HG02571 (cell line): Measurements from ENCODE around the gene MLKL.

Experiments used
- ATAC-seq: cut with Tn5 transposase; IDR thresholded peaks from one replicate; pipeline ENCODE4 v1.9.1; 2021; ENCODE audit warnings: mild to moderate bottlenecking, moderate library complexity; ENCODE audit not compliant: unreplicated experiment

Gene MLKL

DNA sequence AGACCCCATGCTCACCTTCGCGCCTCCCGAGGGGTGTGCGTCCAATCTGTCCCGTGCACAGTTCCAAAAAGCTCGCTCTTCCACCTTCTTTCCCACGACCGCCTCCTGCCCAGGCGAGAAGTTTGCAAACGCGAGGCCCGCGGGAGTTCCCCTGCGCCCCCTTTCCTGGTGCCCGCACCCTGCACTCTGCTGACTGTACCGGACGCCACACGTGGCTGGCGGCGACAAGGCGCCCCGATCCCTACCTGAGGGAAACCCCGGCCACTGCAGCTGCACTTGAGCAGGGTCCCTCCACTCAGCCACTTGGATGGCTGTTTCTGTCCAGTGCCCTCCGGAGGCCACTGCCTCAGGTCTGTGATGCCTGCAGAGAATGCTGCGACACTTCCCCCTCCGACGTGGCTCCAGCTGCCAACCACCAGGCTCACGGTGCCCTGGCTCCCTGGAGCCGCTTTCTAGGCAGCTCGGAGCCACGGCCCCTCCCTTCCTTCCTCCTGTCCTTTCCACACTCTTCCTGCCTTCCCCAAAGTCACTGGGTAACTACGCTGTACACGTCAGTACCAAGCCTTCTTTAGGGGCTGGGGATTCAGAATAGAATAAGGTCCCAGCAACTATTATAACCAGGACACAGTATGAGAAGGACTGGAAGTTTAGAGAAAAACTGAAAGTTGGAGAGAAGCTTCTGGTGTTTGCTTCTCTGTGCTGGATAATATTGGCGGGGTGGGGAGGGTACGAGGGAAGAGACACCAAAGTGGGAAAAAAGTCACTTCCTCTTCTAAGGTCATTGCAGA is at the start of gene MLKL:
MLKL (minus strand) TSS at position 425 of the 788 bp plus-strand sequence. CDS start 5,105 bp downstream, outside the sequence.
- peak; percentile 34 for ATAC-seq

DNA sequence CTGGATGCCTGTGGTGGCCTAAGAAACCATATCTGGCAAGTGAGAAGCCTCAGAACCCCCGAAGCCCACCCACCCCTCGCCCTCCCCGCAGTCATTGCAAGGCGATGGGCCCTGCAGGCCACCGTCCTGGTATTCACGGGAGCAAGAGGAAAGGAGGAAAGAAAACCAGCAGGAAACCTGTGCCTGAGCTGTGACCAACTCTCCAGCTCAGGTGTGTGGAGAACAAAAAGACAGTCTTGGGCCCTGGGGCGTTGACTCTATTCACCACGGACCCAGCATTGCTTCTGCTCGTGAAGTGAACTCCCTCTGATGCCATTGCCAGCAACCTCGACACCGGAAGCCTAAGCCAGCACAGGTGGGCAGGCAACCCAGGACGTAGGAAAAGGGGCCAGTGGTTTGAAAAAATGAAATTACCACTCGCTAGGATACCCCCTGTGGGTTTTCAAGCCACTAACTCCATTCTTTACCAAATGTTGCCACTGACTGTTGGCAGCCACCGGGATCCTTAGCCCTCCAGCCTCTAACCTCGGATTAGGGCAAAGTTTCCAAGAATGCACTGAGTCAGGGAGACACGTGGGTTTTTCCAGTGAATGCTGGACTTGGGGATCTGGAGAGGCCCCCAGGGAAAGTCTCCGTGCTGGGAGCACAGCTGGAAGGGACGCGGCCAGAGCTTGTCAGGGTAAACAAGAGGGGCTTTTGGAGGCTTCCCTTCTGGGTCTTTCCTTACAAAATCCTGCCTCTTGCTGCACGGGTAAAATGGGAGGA is 48.8 kb upstream of the MLKL start:
- ATAC-seq = no peak

DNA sequence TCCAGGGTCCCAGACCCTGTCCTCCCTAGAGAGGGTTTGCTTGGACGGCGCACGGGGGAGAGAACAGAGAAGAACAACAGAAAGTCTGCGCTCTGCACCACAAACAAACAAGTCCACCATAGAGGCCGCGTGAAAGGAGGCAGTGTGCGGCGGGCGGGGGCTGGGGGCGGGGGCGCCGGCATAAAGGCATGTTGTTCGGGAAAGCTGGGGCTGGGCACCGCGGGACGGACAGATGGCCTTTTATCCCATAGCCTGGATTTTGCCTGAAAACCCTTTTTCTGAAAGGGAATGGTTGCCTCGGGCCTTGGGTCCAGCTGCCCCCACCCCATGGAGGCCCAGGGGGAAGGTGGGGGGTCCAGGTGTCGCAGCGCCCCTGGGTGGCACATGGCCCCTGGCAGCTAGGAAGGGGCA is 48.0 kb upstream of the MLKL start:
- no peak for ATAC-seq

DNA sequence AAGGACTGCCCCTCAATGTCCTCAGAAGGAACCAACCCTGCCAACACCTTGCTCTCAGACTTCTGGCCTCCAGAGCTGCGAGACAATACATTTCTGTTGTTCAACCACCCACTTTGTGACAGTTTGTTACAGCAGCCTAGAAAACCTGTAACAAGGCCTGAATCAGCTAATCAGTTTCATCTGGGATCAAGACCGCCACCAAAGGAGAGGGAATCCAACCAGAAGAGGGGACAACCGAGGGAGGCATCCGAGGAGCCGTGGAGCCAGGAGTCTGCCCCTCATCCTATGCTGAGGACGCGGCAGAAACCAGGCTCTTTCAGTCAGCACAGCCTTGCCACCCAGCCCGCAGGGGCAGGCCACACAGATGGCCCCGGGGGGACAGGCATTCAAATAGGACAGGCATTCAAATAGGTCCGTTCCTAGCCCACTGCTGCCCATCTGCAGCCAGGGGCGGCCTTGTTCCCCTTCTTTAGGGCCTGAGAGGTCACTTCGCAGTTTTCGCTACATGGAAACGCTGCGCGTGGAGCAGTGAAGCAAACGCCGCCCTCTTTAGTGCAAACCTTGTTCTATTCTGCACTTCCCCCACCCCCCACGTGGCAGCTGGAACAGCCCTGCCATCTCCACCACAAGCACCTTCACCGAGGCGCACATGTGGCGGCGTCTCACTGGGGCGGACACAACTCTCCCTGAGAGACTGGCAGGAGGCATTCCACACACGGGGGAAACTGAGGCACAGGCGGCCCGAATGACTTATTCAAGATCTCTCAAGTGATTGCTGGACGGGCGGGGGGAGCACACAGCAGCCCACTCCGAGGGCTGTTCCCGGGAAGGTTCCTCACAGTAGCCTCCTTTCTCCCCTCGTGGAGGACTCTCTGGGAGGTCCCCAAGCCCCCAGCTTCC is 47.3 kb upstream of the MLKL start:
- ATAC-seq = no peak

DNA sequence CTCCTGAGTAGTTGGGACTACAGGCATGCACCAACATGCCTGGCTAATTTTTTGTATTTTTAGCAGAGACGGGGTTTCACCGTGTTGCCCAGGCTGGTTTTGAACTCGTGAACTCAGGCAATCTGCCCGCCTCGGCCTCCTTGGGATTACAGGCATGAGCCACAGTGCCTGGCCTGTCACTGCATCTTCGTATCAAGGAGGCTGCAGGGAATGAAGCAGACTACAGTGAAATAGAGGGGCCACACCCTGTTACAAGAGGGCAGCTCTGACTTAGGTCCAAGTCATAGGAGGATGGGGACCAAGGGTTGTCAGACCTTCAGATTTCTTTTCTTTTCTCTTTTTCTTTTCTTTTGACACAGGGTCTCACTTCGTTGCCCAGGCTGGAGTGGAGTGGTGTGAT is 45.3 kb upstream of the MLKL start:
- no peak for ATAC-seq

DNA sequence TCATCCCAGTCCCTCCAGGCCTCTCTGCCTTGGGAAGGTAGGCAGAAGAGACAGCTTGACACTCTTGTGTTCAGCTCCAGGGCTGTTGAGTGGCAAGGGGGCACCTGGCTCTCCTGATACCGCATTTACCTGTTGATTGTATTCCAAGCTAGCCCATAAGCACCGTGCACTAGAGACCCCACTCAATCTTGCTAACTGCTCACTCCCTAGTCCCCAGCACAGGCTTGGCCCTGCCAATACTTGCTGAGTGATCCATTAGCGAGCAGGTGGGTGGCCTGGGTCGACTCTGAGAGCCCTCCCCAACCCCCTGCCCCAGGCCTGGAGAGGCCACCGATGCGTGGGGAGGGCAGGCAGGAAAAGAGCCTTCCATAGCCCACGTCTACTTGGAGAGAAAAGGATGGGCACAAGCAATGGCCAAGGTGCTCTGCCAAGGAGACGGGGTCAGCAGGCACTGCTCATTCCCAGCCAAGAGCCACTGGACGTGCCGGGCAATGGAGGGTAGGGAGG is 44.5 kb upstream of the MLKL start:
- ATAC-seq = no peak

DNA sequence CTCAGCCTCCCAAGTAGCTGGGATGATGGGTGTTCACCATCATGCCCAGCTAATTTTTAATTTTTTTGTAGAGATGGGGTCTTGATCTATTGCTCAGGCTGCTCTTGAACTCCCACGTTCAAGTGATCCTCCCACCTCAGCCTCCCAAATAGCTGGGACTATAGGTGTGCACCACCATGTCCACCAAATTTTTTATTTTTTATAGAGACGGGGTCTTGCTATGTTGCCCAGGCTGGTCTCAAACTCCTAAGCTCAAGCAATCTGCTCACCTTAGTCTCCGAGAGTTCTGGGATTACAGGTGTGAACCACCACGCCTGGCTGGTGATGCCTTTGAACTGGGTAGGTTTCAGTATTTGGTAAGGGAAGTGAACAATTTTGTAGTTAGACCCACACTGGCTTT is 43.9 kb upstream of the MLKL start:
- no peak for ATAC-seq

DNA sequence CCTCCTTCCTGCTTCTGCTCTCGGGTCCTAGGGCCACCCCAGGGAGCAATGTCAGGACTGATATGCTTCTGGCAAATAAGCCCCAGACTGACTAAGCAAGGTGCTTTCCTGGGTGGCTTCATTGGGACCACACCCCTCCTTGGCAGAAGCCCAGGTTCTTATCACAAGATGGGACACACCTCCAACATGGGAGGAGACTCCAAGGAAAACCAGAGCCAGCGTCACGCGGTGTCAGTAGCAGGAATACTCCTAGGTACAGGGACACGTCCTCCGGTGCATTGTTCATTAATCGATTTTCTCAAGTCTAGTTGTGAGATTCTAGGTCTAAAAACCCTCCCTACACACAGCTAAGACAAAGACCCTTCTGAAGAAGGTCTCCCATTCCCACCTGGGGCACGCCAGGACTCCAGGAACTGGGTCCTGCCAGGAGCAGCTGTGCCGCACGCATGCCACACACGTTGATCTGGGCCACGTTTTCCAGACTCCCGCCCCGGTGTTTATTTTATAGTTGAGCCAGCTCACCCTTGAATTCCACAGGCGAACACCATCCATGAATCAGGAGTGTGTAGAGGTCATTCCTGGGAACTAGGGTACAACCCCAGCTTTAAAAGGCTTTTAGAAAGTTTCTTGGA is 43.1 kb upstream of the MLKL start:
- ATAC-seq = no peak

DNA sequence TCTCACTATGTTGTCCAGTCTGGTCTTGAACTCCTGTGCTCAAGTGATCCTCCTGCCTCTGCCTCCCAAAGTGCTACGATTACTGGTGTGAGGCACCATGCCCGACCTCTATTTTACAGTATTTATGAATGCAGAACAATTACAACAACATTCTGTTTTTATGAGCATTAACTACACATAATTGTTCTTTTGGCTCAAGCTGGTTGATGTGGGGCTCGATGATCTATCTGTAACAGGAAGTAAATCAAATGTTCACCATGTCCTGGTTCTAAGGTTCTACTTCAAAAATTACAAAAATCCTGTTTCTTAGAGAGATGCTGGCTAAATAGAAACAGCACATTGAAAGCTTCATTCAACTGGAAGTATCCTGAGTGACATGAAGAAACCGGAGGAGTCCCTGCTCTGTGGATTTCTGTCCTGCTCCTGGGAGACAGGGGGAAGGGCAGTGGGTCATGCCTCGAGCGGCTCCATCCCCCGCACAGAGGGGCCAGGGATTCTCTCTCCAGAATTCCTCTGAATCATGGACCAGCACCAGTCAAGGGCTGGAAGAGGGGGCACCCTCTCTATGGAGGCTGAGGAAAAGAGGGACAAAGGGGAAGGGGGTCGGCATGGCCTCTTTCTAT is 42.5 kb upstream of the MLKL start:
- ATAC-seq = no peak

DNA sequence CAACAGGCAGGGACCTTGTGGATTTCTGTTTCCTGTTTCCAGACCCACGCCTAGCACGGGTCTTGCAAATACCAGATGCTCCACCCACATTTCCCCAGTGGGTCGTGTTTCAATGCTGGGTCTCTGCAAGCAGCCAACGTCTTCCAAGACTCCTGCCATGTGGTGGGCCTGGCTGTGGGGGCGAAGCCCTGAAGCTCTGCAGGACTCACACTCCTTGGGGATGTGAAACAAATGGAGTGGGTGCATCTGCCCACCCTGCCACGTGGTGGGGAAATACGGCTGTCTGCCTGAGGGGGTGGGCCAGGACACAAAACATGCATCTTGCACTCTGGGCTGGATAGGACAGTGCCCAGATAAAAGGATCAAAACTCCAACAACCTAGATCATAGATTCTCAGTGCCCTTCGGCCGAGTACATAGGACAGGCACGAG is 41.4 kb upstream of the MLKL start:
- no peak for ATAC-seq

DNA sequence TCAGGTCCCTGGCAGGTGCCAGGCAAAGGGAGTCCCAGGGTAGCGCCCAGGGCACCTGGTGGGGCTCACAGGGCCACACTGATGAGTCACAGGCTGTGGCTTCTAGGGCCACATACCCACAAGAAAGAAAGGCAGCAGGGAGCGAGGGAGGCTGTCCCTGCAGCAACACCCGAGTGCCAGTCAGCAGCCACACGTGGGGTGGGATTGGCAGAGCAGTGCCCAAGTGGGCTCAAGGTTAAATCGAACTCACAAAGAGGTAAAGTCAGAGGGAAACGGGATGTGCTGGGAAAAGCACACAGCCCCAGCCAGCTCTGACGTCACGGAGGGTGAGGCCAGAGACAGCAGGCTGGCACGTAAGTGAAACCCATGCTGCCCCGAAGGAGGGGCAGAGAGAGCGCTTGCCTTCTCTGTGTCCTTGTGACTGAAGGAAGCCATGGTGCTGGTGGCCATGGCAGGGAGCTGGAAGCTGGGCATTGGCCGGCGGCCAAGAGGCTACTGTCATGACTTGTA is 40.2 kb upstream of the MLKL start:
- no peak for ATAC-seq

DNA sequence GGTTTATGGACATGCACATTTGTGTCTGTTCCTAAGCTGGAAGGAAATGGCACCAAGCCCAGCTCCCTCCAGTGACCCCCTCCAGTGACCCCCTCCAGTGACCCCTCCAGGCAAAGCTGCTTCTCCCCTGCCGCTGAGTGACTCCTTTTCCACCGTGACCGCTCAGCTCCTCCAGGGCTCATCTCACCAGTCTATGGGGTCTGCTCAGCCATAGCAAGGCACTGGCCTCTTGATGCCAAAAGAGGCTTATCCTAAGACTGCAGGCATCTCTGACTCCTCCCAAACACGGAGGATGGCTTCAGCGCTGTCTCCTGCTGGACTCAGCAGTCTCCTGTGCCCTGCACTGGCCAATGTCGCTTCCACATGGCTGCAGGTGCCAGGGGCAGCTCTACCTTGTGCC is 38.6 kb upstream of the MLKL start:
- ATAC-seq = no peak

DNA sequence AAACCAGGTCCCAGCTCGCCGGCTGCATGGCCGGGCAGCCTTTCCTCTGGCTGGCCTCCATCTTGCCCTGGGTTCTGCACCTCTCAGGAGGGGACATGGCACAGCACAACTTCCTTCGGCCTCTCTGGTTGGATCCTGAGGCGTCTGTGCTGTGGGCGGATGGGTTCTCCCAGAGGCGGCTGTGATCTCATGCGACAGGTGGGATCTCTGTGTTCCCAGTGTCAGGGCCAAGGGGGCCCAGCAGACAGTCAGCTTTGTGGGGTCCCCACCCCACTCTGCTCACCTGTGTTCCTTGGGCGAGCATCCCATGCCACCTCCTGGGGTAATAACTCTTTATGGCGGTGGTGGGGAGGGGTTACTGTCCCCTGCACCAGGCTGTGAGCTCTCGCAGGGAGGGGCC is 38.2 kb upstream of the MLKL start:
- ATAC-seq = no peak

DNA sequence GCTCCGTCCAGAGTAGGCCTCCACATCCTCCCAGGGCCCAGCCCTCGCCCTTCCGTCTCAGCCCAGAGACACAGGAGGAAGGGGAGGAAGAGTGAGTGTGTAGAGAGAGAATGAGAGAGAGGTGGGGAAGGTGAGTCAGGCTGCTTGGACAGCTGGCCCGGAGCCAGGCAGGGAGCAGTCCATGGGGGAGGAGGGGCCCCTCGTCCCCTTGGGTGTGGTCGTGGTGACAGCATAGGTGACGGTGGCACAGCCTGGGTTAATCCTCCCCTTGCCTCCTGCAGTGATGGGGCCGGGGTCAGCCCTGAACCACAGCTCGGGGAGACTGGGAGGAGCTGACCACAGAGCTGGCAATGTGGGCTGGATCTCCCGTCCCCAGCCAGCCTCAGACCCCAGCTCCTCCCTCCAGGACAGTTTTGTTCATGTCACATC is 37.5 kb upstream of the MLKL start:
- no peak for ATAC-seq

DNA sequence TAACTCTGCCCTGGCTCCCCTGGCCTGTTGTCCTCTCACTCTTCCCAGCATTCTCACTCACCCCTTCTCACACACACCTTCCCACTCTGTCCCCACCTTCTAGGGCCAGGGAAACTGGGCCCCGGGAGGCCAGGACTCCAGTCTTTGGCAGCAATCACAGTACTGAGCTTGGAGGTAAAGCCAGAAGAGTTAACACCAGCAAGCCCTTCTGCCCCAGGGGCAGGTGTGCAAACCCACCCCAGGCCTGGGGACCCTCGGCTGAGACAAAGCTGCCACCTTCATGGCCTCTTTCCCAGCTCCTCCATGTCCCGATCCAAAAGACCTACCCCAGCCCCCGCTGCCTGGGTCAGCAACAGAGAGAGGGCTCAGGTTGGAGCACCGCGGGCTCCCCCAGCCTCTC is 36.9 kb upstream of the MLKL start:
- no peak for ATAC-seq

DNA sequence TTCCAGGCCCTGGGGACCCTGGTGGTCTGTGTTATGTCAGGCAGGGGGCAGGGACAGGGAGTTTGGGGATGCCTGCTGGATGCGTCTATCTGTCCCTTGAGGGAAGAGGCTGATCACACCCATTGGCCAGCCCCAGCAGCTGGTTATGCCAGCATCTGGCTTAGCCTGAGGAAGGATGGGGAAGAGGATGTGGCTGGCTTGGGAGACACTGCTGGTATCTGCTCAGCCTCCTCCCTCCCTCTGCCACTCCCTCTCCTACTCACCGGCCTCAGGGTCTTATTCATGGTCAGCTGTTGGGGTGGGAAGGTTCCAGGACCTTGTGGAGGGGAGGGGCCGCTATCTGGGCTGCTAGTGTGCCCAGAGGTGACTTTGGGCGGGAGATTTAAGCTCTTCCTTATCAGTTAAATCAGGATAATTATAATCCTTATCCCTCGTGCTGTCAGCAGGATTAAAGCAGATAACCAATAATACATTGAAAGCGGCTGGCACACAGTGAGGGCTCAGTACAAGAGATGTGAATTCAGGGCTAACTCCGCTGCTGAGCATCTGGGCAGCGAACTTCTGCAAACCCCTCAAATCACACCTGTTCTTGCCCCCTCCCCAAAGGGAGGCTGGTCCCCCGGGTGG is 36.0 kb upstream of the MLKL start:
- ATAC-seq = no peak

DNA sequence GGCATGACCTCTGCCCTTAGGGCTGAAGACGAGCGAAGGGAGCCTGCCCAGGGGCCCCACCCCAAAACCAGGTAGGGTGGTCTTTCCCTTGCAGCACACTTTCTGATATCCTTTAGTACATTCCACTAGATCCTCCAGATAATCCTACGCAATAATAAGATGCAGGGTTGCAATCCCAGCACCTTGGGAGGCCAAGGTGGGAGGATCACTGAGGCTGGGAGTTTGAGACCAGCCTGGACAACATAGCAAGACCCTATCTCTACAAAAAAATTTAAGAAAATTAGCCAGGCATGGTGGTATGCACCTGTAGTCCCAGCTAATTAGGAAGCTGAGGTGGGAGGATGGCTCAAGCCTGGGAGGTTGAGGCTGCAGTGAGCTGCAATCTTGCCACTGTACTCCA is 34.9 kb upstream of the MLKL start:
- ATAC-seq = no peak

DNA sequence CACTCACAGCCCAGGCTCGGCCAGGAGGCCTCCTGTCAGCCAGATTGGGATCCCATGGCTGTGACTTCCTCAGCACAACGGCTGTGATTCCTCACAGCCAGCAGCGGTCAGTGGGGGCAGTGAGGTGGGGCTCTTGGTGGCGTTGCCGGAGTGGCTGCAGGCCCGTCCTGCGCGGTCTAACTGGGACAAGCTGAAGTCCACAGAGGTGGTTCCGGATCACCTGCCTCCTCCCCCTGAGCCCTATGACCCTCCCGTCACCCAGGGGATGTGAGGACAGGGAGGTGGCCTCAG is 34.4 kb upstream of the MLKL start:
- no peak for ATAC-seq

DNA sequence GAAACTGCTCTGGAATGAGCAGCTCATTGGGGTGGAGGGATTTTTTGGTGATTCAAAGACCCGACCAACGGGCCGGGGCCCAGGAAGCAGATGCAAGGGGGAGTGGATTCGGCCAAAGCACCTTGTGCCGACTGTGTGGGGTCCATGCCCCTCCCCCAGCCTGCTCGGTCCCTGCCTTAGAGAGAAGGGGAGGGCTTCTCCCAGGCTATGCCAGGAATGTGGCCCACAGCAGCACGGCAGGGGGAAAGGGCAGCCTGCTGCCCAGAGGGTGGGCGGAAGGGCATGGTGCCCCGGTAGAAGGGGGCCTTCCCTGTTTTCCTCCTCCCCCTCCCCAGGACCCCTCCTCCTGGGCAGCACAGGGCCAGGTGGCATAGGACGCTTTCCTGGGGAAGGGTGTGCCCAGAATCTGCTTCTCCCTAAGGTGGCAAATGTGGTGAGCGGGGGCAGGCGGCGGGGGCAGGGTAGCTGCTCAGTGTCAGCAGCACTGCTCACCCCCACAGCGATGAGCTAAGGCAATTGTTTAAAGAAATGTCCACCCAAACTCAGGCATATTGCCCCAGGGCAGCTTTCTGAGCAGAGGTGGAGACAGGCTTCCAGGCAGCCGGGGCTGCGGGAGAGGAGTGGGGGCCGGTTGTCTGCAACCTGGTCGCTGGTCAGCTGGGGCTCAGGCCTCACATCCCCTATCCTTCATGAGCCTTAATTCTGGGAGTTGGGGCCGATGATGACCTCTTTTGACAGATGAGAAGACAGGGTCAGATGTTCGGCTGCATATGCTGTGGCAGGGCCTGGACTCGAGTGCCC is 33.9 kb upstream of the MLKL start:
- no peak for ATAC-seq
